Osteoblast (primary cell): ENCODE measurements around the gene KCNC1. TPM values are rescaled to one million over a fixed set of nuclear protein-coding genes. Genes with fewer than 3 reads are reported as not detected.

ENCODE experiments used
- DNase-seq: peaks from one replicate; pipeline ENCODE4 v3.0.0; 2011; ENCODE audit warnings: low spot score, mixed read lengths; ENCODE audit not compliant: insufficient read length; ENCODE audit errors: missing footprints
- H2AFZ ChIP-seq: 2 replicates; pipeline ENCODE4 v1.6.0; 2011; ENCODE audit warnings: mild to moderate bottlenecking, low read length
- H3K27ac ChIP-seq: 2 replicates; pipeline ENCODE4 v1.5.1; 2011; ENCODE audit warnings: mild to moderate bottlenecking, low read depth, low read length, moderate library complexity
- H3K27me3 ChIP-seq: 2 replicates; pipeline ENCODE4 v1.6.0; 2012; ENCODE audit warnings: mild to moderate bottlenecking, control low read depth, inconsistent platforms, low read length, moderate library complexity; ENCODE audit not compliant: insufficient read depth
- H3K36me3 ChIP-seq: 2 replicates; pipeline ENCODE4 v1.5.1; 2011; ENCODE audit warnings: mild to moderate bottlenecking, low read length, control low read depth, moderate library complexity; ENCODE audit not compliant: insufficient read depth
- H3K4me1 ChIP-seq: 2 replicates; pipeline ENCODE4 v1.5.1; 2011; ENCODE audit warnings: mild to moderate bottlenecking, low read length, control low read depth, moderate library complexity; ENCODE audit not compliant: insufficient read depth
- H3K4me2 ChIP-seq: 2 replicates; pipeline ENCODE4 v1.6.0; 2011; ENCODE audit warnings: mild to moderate bottlenecking, low read length; ENCODE audit not compliant: insufficient read depth
- H3K4me3 ChIP-seq: fragments of 200-600 bp; sonication (generic); 3 replicates; pipeline ENCODE4 v1.5.1; 2012; ENCODE audit warnings: mild to moderate bottlenecking, low read length, inconsistent platforms; ENCODE audit not compliant: insufficient read depth
- H3K79me2 ChIP-seq: 2 replicates; pipeline ENCODE4 v1.6.0; 2012; ENCODE audit warnings: mild to moderate bottlenecking, low read length, control low read depth, inconsistent platforms; ENCODE audit not compliant: insufficient read depth
- H3K9me3 ChIP-seq: 2 replicates; pipeline ENCODE4 v1.5.1; 2011; ENCODE audit warnings: low read depth, low read length, control low read depth
- H4K20me1 ChIP-seq: 2 replicates; pipeline ENCODE4 v1.6.0; 2012; ENCODE audit warnings: mild to moderate bottlenecking, low read length, control low read depth; ENCODE audit not compliant: insufficient read depth
- CTCF ChIP-seq: IDR thresholded peaks from 2 replicates; pipeline ENCODE4 v1.5.1; 2011; ENCODE audit warnings: mild to moderate bottlenecking, low read depth, low read length, moderate library complexity; ENCODE audit errors: extremely low read depth
- total RNA-seq: library from RNA; depleted of rRNA; stranded (reverse); fragments of >200 nt; gene quantifications from 2 replicates; pipeline ENCODE4 v1.2.3, GENCODE V29; 2012

KCNC1 gene
- total RNA-seq, 1 donor = under 0.01 TPM

GRCh38 chr11:17801166-17801565 lies 66.6 kb downstream of the KCNC1 start:
- Histone ChIP-seq H3K27me3 (no peaks in the 10 kb centered on the region), H3K36me3 (no peaks in the 10 kb centered on the region), H3K79me2 (no peaks in the 10 kb centered on the region), H3K9me3 (no peaks in the 10 kb centered on the region), H3K27ac (no peak overlapping the region), H2AFZ (no peak overlapping the region), H3K4me3 (no peak overlapping the region), H3K4me1 (no peaks in the 10 kb centered on the region), H3K4me2 (no peak overlapping the region), H4K20me1 (no peaks in the 10 kb centered on the region)
- no peak for DNase-seq
- no peak for TF ChIP-seq CTCF

- H3K4me3 ChIP-seq = no peak overlapping the region
- no peak for TF ChIP-seq CTCF
- no peak overlapping the region for H3K4me2 ChIP-seq
- H2AFZ ChIP-seq = no peak overlapping the region
- DNase-seq = no peak
- no peaks in the 10 kb centered on the region for H4K20me1 ChIP-seq
- H3K4me1 ChIP-seq = no peaks in the 10 kb centered on the region
- no peaks in the 10 kb centered on the region for H3K36me3 ChIP-seq
- H3K27me3 ChIP-seq = no peaks in the 10 kb centered on the region
- no peak overlapping the region for H3K27ac ChIP-seq
- H3K9me3 ChIP-seq = no peaks in the 10 kb centered on the region
- H3K79me2 ChIP-seq = no peaks in the 10 kb centered on the region
These were observed 67.9 kb downstream of the KCNC1 start for GRCh38 chr11:17802491-17802890.

GRCh38 chr11:17803754-17804334 lies 69.3 kb downstream of the KCNC1 start:
- no peak for DNase-seq
- Histone ChIP-seq H3K4me1 (no peaks in the 10 kb centered on the region), H2AFZ (no peak overlapping the region), H3K79me2 (no peaks in the 10 kb centered on the region), H3K4me2 (no peak overlapping the region), H4K20me1 (no peaks in the 10 kb centered on the region), H3K27me3 (no peaks in the 10 kb centered on the region), H3K27ac (no peak overlapping the region), H3K9me3 (no peaks in the 10 kb centered on the region), H3K4me3 (no peak overlapping the region), H3K36me3 (no peaks in the 10 kb centered on the region)
- no peak for TF ChIP-seq CTCF

GRCh38 chr11:17805043-17805442 lies 70.5 kb downstream of the KCNC1 start:
- Histone ChIP-seq H3K79me2 (no peaks in the 10 kb centered on the region), H2AFZ (no peak overlapping the region)
- no peak for TF ChIP-seq CTCF

More at GRCh38 chr11:17805043-17805442, 70.5 kb downstream of the KCNC1 start:
- Histone ChIP-seq H3K9me3 (no peaks in the 10 kb centered on the region), H3K36me3 (no peaks in the 10 kb centered on the region), H3K27me3 (no peaks in the 10 kb centered on the region), H3K4me1 (no peaks in the 10 kb centered on the region), H3K27ac (no peak overlapping the region), H3K4me3 (no peak overlapping the region), H4K20me1 (peaks cover under 1% of the 10 kb centered on the region), H3K4me2 (no peak overlapping the region)
- DNase-seq = no peak
